Measurements from ENCODE around the gene ELFN1. TPM values are rescaled to one million over a fixed set of nuclear protein-coding genes. Genes with fewer than 3 reads are reported as not detected.
A peak's percentile ranks its signal among the peaks of the same experiment; 100 is the strongest.

ELFN1 gene
- total and polyA plus RNA-seq, 5 donors, result 9.1 to 13.7 (median 12.4) TPM

- 93% methylated on average over 11 of the region's 11 CpGs for WGBS
- intact Hi-C loops (cut with DNase I), result no loop called here
- ATAC-seq, result no peak
- Histone ChIP-seq H3K27ac (ENCODE audit: low read length) (no peak overlapping the region), H3K9me3 (ENCODE audit: control insufficient read depth, low read length) (no peaks in the 10 kb centered on the region), H3K27me3 (ENCODE audit: control insufficient read depth, insufficient read depth) (no peaks in the 10 kb centered on the region), H3K4me1 (ENCODE audit: control insufficient read depth, insufficient read depth, low read length) (peaks cover 1% of the 10 kb centered on the region), H3K4me3 (ENCODE audit: low read length) (no peak overlapping the region)
- DNase-seq, result no peak
These were observed 30.0 kb downstream of the ELFN1 start for GRCh38 chr7:1700086-1700485.

- DNase-seq, result no peak
These were observed 30.7 kb downstream of the ELFN1 start for GRCh38 chr7:1700536-1701333.

GRCh38 chr7:1702652-1703051 is 32.6 kb downstream of the ELFN1 start:
- Histone ChIP-seq H3K4me3 (ENCODE audit: low read length) (no peak overlapping the region), H3K27me3 (ENCODE audit: control insufficient read depth, insufficient read depth) (no peaks in the 10 kb centered on the region), H3K27ac (ENCODE audit: low read length) (no peak overlapping the region), H3K9me3 (ENCODE audit: control insufficient read depth, low read length) (no peaks in the 10 kb centered on the region), H3K4me1 (ENCODE audit: control insufficient read depth, insufficient read depth, low read length) (no peaks in the 10 kb centered on the region)
- intact Hi-C loops (cut with DNase I), result no loop called here
- ATAC-seq (no peak), DNase-seq (no peak)
- WGBS, result 97% methylated on average over 4 of the region's 4 CpGs

More at GRCh38 chr7:1700536-1701333, 30.7 kb downstream of the ELFN1 start:
- Histone ChIP-seq H3K27me3 (ENCODE audit: control insufficient read depth, insufficient read depth) (no peaks in the 10 kb centered on the region), H3K4me3 (ENCODE audit: low read length) (no peak overlapping the region), H3K4me1 (ENCODE audit: control insufficient read depth, insufficient read depth, low read length) (no peaks in the 10 kb centered on the region), H3K9me3 (ENCODE audit: control insufficient read depth, low read length) (no peaks in the 10 kb centered on the region), H3K27ac (ENCODE audit: low read length) (no peak overlapping the region)
- intact Hi-C loops (cut with DNase I), result no loop called here
- no peak for ATAC-seq
- WGBS, result 94% methylated on average over 27 of the region's 27 CpGs

GRCh38 chr7:1703441-1703840 is 33.4 kb downstream of the ELFN1 start:
- Histone ChIP-seq H3K4me1 (ENCODE audit: control insufficient read depth, insufficient read depth, low read length) (no peaks in the 10 kb centered on the region), H3K27ac (ENCODE audit: low read length) (no peak overlapping the region), H3K27me3 (ENCODE audit: control insufficient read depth, insufficient read depth) (no peaks in the 10 kb centered on the region), H3K9me3 (ENCODE audit: control insufficient read depth, low read length) (no peaks in the 10 kb centered on the region), H3K4me3 (ENCODE audit: low read length) (no peak overlapping the region)
- WGBS, result 35% methylated on average over 8 of the region's 8 CpGs
- no peak for DNase-seq
- ATAC-seq, result no peak
- intact Hi-C loops (cut with DNase I), result no loop called here

- 90% methylated on average over 20 of the region's 20 CpGs for WGBS
- DNase-seq, result no peak
- H3K9me3 ChIP-seq (ENCODE audit: control insufficient read depth, low read length), result no peaks in the 10 kb centered on the region
These were observed 34.1 kb downstream of the ELFN1 start for GRCh38 chr7:1703871-1704810.

GRCh38 chr7:1704811-1705738 is 35.0 kb downstream of the ELFN1 start:
- H3K9me3 ChIP-seq (ENCODE audit: control insufficient read depth, low read length), result no peaks in the 10 kb centered on the region
- H3K27me3 ChIP-seq (ENCODE audit: control insufficient read depth, insufficient read depth), result no peaks in the 10 kb centered on the region
- H3K4me1 ChIP-seq (ENCODE audit: control insufficient read depth, insufficient read depth, low read length), result no peaks in the 10 kb centered on the region
- no peak overlapping the region for H3K27ac ChIP-seq (ENCODE audit: low read length)
- intact Hi-C loops (cut with DNase I), result no loop called here
- 87% methylated on average over 26 of the region's 26 CpGs for WGBS
- ATAC-seq, result peak; percentile 6 to 25
- H3K4me3 ChIP-seq (ENCODE audit: low read length), result no peak overlapping the region
- DNase-seq, result no peak

More at GRCh38 chr7:1703871-1704810, 34.1 kb downstream of the ELFN1 start:
- ATAC-seq, result no peak
- Histone ChIP-seq H3K4me1 (ENCODE audit: control insufficient read depth, insufficient read depth, low read length) (no peaks in the 10 kb centered on the region), H3K27ac (ENCODE audit: low read length) (no peak overlapping the region), H3K4me3 (ENCODE audit: low read length) (no peak overlapping the region), H3K27me3 (ENCODE audit: control insufficient read depth, insufficient read depth) (no peaks in the 10 kb centered on the region)
- intact Hi-C loops (cut with DNase I), result no loop called here

- ATAC-seq (no peak), DNase-seq (no peak)
- H3K27ac ChIP-seq (ENCODE audit: low read length), result no peak overlapping the region
- no peaks in the 10 kb centered on the region for H3K9me3 ChIP-seq (ENCODE audit: control insufficient read depth, low read length)
- no peak overlapping the region for H3K4me3 ChIP-seq (ENCODE audit: low read length)
- WGBS, result 90% methylated on average over 13 of the region's 13 CpGs
- intact Hi-C loops (cut with DNase I), result no loop called here
- H3K27me3 ChIP-seq (ENCODE audit: control insufficient read depth, insufficient read depth), result no peaks in the 10 kb centered on the region
- H3K4me1 ChIP-seq (ENCODE audit: control insufficient read depth, insufficient read depth, low read length), result no peaks in the 10 kb centered on the region
These were observed 35.8 kb downstream of the ELFN1 start for GRCh38 chr7:1705856-1706255.

GRCh38 chr7:1706381-1706720 is 36.3 kb downstream of the ELFN1 start:
- no peak overlapping the region for H3K27ac ChIP-seq (ENCODE audit: low read length)
- no peak overlapping the region for H3K4me3 ChIP-seq (ENCODE audit: low read length)
- intact Hi-C loops (cut with DNase I), result no loop called here
- no peaks in the 10 kb centered on the region for H3K4me1 ChIP-seq (ENCODE audit: control insufficient read depth, insufficient read depth, low read length)
- DNase-seq, result no peak
- H3K27me3 ChIP-seq (ENCODE audit: control insufficient read depth, insufficient read depth), result no peaks in the 10 kb centered on the region
- 80% methylated on average over 5 of the region's 5 CpGs for WGBS
- no peaks in the 10 kb centered on the region for H3K9me3 ChIP-seq (ENCODE audit: control insufficient read depth, low read length)
- no peak for ATAC-seq

GRCh38 chr7:1706721-1707613 is 36.9 kb downstream of the ELFN1 start:
- DNase-seq (peak in 1 of 3 donors; percentile 46), ATAC-seq (no peak)
- no peaks in the 10 kb centered on the region for H3K27me3 ChIP-seq (ENCODE audit: control insufficient read depth, insufficient read depth)
- 79% methylated on average over 33 of the region's 33 CpGs for WGBS
- H3K9me3 ChIP-seq (ENCODE audit: control insufficient read depth, low read length), result no peaks in the 10 kb centered on the region
- H3K4me3 ChIP-seq (ENCODE audit: low read length), result no peak overlapping the region
- intact Hi-C loops (cut with DNase I), result no loop called here
- no peak overlapping the region for H3K27ac ChIP-seq (ENCODE audit: low read length)
- H3K4me1 ChIP-seq (ENCODE audit: control insufficient read depth, insufficient read depth, low read length), result no peaks in the 10 kb centered on the region
